HG02798 (cell line): Measurements from ENCODE around the gene CCNG1.
"Not testable (repeated sequence)": the region's sequence is repeated elsewhere in the genome, so short reads cannot be mapped to it uniquely, and the experiment has no call there.

Experiments used
- ATAC-seq: cut with Tn5 transposase; IDR thresholded peaks from one replicate; pipeline ENCODE4 v1.9.1; 2021; ENCODE audit warnings: mild to moderate bottlenecking; ENCODE audit not compliant: unreplicated experiment, poor library complexity

CCNG1 gene

DNA sequence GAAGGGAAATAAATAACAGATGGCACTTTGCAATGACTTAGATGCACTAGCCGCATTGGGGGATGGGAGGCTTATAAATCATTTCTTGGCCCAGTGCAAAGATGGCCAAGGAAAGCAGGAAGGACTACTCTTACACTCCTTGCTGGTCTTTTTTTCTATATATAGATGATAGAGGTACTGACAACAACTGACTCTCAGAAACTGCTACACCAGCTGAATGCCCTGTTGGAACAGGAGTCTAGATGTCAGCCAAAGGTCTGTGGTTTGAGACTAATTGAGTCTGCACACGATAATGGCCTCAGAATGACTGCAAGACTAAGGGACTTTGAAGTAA is 1.7 kb downstream of the CCNG1 start:
- ATAC-seq = no peak

DNA sequence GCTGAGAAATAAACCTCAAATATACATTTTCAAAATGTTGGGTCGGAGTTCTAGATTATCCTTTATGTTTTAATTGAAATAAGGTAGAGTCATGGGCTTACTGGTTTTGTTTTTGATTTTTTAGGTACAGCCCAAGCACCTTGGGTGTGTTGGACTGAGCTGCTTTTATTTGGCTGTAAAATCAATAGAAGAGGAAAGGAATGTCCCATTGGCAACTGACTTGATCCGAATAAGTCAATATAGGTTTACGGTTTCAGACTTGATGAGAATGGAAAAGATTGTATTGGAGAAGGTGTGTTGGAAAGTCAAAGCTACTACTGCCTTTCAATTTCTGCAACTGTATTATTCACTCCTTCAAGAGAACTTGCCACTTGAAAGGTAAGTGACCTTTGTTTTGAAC is 3.6 kb downstream of the CCNG1 start:
- ATAC-seq = no peak

DNA sequence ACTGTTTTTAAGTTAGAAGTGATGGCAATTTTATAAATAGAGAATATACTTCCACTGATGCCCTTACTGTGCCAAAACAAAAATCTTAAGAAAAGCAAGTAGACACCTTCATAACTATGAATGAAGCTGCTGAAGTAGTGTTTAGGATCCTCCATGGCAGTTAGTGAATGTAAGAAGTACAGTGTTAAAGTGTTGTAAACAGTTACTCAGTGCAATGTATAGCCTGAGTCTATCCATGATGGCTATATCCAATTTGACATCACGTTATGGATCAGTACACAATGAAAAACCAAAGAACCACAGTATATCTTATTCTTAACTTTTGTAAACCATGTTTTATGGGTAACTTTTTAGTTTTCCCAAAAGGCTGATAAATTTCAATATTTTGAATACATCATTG is 7.1 kb downstream of the CCNG1 start:
- ATAC-seq = no peak

DNA sequence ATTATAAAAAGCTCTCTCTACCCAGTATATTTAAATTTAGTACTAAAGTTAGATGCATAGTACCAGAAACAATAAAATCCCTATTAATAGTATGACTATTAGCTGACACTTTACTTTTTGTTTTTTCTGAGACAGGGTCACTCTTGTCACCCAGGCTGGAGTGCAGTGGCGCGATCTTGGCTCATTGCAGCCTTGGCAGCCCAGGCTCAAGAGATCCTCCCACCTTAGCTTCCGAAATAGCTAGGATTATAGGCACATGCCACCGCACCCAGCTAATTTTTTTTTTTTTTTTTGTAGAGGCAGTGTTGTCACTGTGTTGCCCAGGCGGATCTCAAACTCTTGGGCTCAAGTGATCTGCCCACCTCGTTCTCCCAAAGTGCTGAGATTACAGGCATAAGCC is 8.0 kb downstream of the CCNG1 start:
- ATAC-seq = no peak

DNA sequence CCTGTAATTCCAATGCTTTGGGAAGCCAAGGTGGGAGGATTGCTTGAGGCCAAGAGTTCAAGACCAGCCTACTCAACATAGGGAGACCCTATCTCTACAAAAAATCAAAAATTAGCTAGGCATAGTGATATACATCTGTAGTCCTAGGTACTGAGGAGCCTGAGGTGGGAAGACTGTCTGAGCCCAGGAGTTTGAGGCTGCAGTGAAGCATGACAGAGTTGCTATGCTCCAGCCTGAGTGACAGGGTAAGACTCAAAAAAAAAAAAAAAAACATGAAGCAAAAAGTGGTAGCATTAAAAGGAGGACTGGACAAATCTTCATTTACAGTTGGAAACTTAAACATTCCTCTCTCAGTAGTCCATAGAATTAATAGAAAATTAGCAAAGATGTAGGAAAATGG is 9.8 kb downstream of the CCNG1 start:
- ATAC-seq = no peak

DNA sequence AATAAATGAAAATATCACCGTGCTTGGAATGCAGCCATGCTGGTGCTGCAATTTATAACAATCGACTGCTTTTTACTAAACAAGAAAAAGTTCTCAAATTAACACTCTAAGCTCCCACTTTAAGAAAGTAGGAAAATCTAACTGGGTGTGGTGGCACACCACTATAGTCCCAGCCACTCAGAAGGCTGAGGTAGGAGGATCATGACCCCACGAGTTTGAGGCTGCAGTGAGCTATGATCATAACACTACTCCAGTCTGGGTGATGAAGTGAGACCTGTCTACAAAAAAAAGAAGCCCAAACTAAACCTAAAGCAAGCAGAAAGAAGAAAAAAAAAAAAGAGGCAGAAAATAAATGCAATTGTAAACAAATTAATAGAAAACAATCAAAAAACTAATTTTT is 10.5 kb downstream of the CCNG1 start:
- ATAC-seq = no peak

DNA sequence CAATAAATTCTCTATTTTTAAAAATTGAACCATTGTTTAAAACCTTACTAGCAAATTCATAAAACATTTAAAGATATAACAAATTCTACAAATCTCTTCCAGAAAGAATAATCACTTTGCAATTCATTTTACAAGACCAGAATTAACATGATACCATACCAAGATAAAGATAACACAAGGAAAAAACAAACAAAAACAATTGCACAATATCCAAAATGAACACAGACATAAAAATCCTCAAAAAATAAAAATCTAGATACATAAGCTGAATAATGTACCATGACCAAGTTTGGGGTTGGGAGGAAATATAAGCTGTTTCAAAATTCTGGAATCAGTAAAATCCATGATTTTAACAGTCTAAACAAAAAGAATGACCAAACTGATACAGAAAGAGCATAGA is 11.1 kb downstream of the CCNG1 start:
- no peak for ATAC-seq

DNA sequence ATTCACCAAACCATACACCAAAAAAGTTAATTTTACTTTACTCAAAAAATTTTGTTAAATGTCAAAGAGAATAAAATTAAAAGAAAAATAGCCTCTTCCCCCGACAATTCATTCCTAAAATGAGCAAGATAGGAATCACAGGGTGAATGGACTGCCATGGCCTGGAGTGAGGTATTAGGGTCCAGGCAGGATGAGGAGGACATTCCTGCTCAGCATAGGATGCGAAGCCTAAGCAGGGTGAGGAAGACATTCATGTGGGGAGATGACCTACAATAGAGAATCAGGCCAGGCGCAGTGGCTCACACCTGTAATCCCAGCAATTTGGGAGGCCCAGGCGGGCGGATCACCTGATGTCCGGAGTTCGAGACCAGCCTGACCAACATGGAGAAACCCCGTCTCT is 14.1 kb downstream of the CCNG1 start:
- no peak for ATAC-seq

DNA sequence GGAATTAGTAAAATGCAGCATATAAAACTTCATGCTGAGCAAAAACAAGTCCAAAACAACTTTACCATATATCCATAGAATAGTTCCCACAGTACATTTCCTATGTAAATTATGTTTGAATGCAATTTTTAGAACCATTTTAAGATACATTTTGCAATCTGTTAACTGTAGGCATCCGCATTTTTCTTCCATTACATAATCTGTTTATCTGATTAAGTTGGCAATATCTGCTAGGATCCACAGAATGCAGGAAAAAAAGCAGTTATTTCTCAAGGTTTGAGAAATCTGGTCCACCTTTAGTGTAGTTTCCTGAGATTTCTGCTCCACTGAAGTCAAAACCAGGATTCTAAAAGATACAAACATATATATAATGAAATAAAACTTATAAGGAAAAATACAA is 16.3 kb downstream of the CCNG1 start:
- no peak for ATAC-seq

DNA sequence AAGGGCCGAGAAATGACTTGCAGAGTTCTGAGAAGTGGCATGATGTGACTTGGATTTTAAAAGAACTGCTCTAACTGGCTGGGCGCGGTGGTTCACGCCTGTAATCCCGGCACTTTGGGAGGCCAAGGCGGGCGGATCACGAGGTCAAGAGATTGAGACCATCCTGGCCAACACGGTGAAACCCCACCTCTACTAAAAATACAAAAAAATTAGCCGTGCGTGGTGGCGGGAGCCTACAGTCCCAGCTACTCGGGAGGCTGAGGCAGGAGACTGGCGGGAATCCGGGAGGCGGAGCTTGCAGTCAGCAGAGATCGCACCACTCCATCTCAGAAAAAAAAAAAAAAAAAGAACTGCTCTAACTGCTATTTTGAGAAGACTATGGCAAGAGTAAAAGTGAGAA is 18.0 kb downstream of the CCNG1 start:
- ATAC-seq = not testable (repeated sequence)

DNA sequence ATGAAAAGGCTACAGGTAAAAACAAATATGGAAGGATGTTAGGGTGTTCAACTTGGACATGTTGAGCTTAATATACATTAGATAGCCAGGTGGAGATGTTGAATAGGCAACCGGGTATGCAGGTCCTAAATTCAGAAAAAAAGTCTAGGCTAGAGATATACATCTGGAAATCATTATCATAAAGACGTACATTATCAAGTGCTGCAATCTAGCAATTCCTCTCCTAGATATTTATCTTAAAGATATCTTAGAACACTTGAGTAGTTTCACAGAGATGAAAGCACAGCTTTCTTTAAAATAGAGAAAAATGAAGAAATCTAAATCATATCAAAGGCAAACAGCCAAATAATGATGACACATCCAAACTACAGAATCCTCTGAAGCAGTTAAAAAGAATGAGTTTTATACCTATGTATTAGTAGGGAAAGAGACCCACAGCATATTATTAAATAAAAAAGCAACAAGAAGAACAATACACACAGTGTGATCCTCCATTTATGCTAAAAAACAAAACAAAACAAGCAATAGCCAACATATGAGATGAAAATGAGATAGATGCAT is 18.7 kb downstream of the CCNG1 start:
- ATAC-seq = no peak

DNA sequence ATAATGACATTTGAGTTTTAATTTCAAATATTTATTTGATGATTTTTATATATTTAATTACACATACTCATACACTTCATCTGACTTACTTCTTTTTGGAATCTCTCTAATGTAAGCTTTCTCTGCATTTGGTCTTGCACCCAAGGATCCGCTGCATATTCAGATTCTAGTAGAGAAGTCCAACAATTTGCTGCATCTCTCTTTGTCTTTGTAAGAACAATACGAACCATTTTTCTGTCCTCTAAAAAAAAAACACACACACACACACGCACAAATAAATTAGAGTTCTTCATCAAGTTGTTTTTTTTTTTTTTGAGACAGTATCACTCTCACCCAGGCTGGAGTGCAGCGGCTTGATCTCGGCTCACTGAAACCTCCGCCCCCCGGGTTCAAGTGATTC is 19.4 kb downstream of the CCNG1 start:
- ATAC-seq = no peak

DNA sequence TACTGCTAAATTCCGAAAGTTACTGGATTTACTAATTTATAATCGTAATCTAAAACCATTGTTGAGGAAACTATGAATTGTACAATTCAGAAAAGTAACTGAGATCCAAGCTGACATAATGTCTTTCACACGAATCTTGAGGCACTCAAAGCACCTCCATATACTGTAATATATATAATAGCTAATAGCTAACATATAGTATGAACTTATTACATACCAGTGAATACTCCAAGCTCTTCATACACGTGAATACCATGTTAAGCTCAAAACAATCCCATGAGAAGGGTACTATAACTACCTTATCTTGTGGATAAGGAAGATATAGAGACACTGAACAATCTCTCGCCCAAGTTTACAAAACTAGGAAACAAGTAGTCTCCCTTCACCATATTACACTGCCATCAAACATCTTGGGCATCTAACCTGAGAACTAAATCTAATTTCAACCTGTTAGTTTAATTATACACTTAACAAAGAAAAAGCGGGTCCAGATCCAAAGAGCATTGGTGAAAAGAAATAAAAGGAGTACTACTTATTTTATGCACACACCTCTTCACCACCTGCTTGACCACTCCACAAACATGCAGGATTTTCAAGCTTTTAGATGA is 21.5 kb downstream of the CCNG1 start:
- ATAC-seq = no peak

DNA sequence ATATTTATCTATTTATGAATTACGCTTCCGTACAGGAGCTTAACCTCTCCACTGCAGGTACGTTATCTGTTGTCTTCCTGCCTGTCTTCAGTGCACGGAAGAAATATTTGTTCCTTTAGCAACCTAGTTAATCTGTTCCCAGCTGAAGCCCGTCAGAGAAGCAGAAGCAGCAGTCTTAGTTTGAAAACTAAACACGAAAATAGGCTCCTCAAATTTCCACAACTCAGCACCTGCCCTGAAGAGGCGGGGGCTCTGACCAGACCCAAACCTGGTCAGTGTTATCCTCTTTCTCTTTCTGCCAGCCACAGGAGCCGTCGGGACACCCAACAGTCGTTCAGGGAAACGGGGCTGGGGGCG is 22.0 kb downstream of the CCNG1 start:
- ATAC-seq = peak; percentile 8

DNA sequence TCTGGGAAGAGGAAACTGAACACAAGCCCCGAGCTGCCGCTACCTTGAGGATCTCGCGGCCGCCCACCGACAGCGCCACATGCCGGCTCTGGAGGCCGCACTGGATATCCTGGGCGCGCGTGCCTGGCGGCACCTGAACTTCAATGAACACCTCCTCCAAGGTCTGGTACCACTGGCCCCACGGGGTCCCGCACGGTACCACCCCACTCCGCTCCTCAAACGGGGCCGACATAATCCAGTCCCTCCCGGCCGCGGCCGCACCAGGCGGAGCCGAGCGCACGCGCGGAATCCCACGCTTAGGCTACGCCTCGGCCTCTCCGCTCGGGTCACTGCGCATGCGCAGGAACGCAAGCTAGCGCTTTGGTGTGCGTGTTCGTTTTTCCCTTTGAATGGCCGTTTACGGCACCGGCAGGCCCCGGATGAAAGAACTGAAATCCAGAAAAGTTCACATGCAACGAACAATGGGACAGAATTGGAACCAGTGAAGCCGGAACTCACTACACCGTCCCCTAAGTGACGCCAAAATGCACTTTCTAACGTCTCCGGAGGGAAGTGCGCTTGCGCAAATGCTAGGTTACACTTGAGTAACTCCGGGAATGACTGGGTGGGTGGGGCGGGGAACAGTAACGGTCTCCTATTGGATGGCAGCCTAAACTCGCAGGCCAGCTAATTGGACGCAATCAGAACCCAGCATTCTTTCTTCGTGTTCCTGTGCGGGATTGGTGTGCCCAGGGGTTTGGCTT is 22.6 kb downstream of the CCNG1 start, which contains the start of gene NUDCD2:
Gene NUDCD2, minus strand, starts transcription at position 284 of the 743 bp plus-strand sequence. Its CDS starts 52 bp downstream, at position 232.
- ATAC-seq = peak; percentile 84

DNA sequence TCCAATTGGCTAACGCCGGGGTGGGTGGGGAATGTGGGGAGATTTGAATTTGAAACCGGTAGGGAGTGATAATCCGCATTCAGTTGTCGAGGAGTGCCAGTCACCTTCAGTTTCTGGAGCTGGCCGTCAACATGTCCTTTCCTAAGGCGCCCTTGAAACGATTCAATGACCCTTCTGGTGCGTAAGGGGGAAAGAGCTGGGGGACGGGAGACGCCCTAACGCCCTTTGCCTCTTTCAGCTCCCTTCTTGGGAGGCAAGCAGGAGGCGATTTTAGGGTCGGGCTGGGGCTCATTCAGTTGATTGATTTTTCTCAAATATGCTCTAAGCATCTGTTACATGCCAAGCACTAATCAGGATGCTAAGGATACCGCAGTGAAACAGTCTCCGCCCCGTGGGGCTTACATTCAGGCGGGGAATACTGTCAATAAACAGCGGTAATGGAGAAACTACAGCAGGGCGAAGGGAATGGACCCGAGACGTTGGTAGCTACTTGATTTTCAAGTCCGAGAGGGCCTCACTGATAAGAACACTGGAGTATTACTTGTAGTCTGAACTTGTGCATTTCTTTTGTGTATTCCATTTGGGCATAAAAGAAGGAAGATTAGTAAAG is 23.3 kb downstream of the CCNG1 start, which contains the start of gene HMMR:
Gene HMMR, plus strand, starts transcription at position 71 of the 610 bp plus-strand sequence. Its CDS starts 61 bp downstream, at position 132.
- no peak for ATAC-seq

DNA sequence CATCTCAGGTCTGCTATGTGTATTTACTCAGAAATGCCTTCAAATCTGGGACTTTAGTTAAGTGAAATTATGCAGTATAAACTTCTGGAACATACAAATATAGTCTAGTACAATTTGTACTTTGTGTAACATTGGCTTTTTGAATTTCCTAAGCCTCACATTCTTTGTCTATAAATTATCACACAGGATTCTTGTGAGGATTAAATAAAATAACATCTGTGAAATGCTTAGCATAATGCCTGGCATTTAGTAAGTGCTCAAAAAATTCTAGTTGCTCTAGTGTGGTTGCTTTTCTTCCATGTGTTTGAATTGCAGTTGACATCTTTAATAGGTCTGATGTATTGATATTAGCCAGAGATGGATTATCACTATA is 25.7 kb downstream of the CCNG1 start:
- no peak for ATAC-seq

DNA sequence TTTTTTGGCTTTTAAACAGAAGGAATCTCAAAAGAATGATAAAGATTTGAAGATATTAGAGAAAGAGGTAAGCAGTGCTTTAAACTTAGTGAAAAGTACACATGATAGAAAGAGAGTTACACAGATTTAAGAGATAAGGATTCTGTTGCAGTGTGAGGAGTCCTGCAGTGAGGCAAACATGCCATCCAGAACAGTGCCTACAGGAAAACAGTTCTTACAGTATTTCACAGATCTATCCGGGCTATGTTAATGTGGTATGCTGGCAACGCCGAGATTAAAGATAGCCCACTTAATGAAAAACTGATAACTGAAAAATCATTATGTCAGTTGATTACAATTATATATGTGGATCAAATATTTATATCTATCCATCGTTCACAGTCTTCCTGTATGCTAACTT is 30.3 kb downstream of the CCNG1 start:
- ATAC-seq = no peak

DNA sequence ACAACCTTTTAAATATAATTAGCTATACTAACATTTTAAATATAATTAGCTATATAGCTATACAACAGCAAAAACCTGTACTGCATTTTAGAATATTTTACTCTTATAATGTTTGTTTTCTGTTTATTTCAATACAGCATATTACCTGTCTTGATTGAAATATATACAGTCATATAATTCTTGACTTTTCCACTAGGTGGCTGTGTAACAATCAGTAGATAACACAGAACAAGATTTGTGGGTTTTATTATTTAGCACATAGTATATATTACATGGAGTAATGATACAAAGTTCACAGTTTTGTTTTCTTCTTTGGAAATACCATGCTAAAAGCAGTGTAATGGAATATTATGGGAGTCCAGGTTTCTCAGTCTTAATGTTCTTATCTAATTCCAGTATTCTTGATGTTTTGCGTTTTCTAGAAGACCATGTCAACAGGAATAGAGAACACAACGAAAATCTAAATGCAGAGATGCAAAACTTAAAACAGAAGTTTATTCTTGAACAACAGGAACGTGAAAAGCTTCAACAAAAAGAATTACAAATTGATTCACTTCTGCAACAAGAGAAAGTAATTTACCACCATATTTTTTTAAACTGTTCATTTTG is 36.3 kb downstream of the CCNG1 start:
- ATAC-seq = peak; percentile 61

DNA sequence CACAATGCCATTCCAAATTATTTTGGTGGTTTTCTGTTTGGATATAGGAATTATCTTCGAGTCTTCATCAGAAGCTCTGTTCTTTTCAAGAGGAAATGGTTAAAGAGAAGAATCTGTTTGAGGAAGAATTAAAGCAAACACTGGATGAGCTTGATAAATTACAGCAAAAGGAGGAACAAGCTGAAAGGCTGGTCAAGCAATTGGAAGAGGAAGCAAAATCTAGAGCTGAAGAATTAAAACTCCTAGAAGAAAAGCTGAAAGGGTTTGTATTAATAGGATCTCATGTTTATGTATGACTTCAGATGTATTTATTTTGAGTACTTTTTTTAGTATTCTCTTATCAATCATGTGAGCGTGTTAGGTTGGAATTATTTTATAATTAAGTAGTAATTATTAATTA is 38.0 kb downstream of the CCNG1 start:
- no peak for ATAC-seq
